Breast epithelium (tissue), 3 donors: ENCODE measurements around the gene NXPH4.

Experiments
- POLR2AphosphoS5 ChIP-seq, 3 donors: sonication (generic); formaldehyde crosslinking; IDR thresholded peaks; one replicate each; pipeline ENCODE4 v1.6.1; 2017; ENCODE audit warnings: antibody characterized with exemption in 3 of 3
- TF ChIP-seq, protein P1 (sequence below), 3 donors: fragments of 450-650 bp; IDR thresholded peaks; one replicate each; pipeline ENCODE4 v1.5.1; 2016 to 2017; ENCODE audit warnings: antibody characterized with exemption in 3 of 3, mild to moderate bottlenecking in 3 of 3, moderate library complexity in 3 of 3

DNA sequence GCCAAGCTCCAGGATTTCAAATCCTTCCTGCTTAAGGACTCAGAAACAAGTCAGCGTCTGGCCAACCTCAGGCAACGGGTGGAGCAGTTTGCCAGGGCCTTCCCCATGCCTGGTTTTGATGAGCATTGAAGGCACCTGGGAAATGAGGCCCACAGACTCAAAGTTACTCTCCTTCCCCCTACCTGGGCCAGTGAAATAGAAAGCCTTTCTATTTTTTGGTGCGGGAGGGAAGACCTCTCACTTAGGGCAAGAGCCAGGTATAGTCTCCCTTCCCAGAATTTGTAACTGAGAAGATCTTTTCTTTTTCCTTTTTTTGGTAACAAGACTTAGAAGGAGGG, 17.6 kb downstream of the NXPH4 start:
- TF ChIP-seq, protein P1, sequence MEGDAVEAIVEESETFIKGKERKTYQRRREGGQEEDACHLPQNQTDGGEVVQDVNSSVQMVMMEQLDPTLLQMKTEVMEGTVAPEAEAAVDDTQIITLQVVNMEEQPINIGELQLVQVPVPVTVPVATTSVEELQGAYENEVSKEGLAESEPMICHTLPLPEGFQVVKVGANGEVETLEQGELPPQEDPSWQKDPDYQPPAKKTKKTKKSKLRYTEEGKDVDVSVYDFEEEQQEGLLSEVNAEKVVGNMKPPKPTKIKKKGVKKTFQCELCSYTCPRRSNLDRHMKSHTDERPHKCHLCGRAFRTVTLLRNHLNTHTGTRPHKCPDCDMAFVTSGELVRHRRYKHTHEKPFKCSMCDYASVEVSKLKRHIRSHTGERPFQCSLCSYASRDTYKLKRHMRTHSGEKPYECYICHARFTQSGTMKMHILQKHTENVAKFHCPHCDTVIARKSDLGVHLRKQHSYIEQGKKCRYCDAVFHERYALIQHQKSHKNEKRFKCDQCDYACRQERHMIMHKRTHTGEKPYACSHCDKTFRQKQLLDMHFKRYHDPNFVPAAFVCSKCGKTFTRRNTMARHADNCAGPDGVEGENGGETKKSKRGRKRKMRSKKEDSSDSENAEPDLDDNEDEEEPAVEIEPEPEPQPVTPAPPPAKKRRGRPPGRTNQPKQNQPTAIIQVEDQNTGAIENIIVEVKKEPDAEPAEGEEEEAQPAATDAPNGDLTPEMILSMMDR (IDR thresholded peaks at IDR 0.05) = no peak
- no peak for TF ChIP-seq POLR2AphosphoS5 (IDR thresholded peaks at IDR 0.05)
